ENCODE results near the gene NSDHL. TPM values are rescaled to one million over a fixed set of nuclear protein-coding genes. Genes with fewer than 3 reads are reported as not detected.
"Not testable (repeated sequence)": the region's sequence is repeated elsewhere in the genome, so short reads cannot be mapped to it uniquely, and the experiment has no call there.

The NSDHL gene
- 19.7 TPM for polyA plus RNA-seq
- long read RNA-seq, donor 1, partial matches to known transcripts = 0 of 4 reads
- long read RNA-seq, donor 1, other reads (novel, unspliced or antisense) = 0 of 4 reads
- long read RNA-seq, donor 2, transcript NSDHL-201 (8 exons, 1,929 nt) = major isoform, 7 of 12 reads
- long read RNA-seq, donor 2, partial matches to known transcripts = 5 of 12 reads
- long read RNA-seq, donor 2, other reads (novel, unspliced or antisense) = 0 of 12 reads
- long read RNA-seq, donor 3, transcript NSDHL-201 (8 exons, 1,929 nt) = major isoform, 10 of 16 reads
- long read RNA-seq, donor 3, partial matches to known transcripts = 6 of 16 reads
- long read RNA-seq, donor 3, other reads (novel, unspliced or antisense) = 0 of 16 reads
- long read RNA-seq, donor 4 = 0 reads
- long read RNA-seq, donor 5, partial matches to known transcripts = 0 of 2 reads
- long read RNA-seq, donor 5, other reads (novel, unspliced or antisense) = 0 of 2 reads
- long read RNA-seq, donor 6, transcript NSDHL-201 (8 exons, 1,929 nt) = major isoform, 7 of 9 reads
- long read RNA-seq, donor 6, partial matches to known transcripts = 0 of 9 reads
- long read RNA-seq, donor 6, other reads (novel, unspliced or antisense) = 0 of 9 reads
- long read RNA-seq, donor 7, partial matches to known transcripts = 0 of 5 reads
- long read RNA-seq, donor 7, other reads (novel, unspliced or antisense) = 0 of 5 reads
- long read RNA-seq, donor 8, transcript NSDHL-201 (8 exons, 1,929 nt) = major isoform, 7 of 7 reads
- long read RNA-seq, donor 8, partial matches to known transcripts = 0 of 7 reads
- long read RNA-seq, donor 8, other reads (novel, unspliced or antisense) = 0 of 7 reads
- long read RNA-seq, donor 9, partial matches to known transcripts = 0 of 4 reads
- long read RNA-seq, donor 9, other reads (novel, unspliced or antisense) = 0 of 4 reads
- long read RNA-seq, donor 10, transcript NSDHL-201 (8 exons, 1,929 nt) = major isoform, 5 of 5 reads
- long read RNA-seq, donor 10, partial matches to known transcripts = 0 of 5 reads
- long read RNA-seq, donor 10, other reads (novel, unspliced or antisense) = 0 of 5 reads
- long read RNA-seq, donor 11, partial matches to known transcripts = 0 of 5 reads
- long read RNA-seq, donor 11, other reads (novel, unspliced or antisense) = 0 of 5 reads

DNA sequence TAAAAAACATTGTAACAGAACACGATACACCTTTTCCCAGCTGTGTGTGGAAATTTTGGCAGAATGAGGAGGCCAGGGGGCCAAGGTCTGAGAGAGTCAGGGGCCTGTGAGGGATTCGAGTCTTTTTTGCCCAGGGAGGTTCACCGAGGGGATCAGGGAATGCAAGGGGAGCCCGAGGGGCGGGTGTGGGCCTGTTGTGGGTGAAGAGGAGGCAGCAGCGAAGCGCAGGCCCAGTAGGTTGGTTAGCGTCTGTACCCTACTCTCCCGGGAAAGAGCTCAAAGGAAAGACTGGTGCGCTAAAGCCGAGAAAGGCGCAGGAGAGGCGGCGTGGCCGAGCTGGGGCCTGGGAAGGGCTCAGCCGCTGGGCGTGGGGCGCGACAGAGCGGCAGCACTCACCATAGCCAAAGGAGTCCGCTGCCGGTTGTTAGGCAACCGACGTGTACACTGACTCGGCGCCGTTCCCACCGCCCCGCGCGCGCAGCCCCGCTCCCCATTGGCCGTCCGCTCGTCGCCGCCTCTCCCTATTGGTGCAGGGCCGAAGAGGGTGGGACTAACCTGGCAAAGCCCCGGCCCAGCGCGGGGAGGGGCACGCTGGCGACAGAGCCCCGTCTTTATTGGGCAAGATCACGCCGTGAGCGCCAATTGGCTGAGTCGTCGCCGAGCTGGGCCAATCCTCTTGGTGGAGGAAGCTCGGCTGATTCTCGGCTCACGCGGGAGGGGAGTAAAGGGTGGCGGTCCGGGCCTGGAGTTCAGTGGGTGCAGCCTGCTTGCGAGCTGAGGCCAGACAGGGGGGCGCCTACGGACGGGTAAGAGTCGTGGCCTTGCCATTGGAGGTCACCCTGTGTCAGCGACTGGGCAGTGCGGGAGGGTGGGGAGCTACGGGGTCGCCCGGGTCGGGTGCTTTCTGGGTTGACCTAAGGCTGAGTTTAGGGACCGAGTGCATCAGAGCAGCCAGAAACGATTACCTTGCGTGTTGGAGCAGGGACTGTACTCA, at the start of gene NSDHL, which contains the start of gene CETN2:
TSS of gene NSDHL (plus strand) at position 752 of the 994 bp plus-strand sequence. CDS start 15,262 bp downstream, outside the sequence.
TSS of gene CETN2 (minus strand) at position 446 of the 994 bp plus-strand sequence. CDS start at position 399, 47 bp downstream.
- H3K9me3 ChIP-seq (ENCODE audit: control insufficient read depth, low read depth, low read length) = no peaks in the 10 kb centered on the region
- no peaks in the 10 kb centered on the region for H3K27me3 ChIP-seq (ENCODE audit: control insufficient read depth, insufficient read depth, low read length)
- H3K36me3 ChIP-seq (ENCODE audit: control insufficient read depth, insufficient read depth, low read length) = peaks cover 9% of the 10 kb centered on the region
- peaks cover 8% of the 10 kb centered on the region for H3K4me1 ChIP-seq (ENCODE audit: control insufficient read depth, insufficient read depth, low read length)
- H3K4me3 ChIP-seq (ENCODE audit: low read length) = peak within 1 kb of the TSS; percentile 65
- DNase-seq = peak; percentile 95 to 97
- peak within 1 kb of the TSS; percentile 47 for H3K27ac ChIP-seq (ENCODE audit: low read length)
- no CpG with 5 or more reads among the region's 71 CpGs for WGBS (ENCODE audit: insufficient coverage, low lambda C conversion rate)

DNA sequence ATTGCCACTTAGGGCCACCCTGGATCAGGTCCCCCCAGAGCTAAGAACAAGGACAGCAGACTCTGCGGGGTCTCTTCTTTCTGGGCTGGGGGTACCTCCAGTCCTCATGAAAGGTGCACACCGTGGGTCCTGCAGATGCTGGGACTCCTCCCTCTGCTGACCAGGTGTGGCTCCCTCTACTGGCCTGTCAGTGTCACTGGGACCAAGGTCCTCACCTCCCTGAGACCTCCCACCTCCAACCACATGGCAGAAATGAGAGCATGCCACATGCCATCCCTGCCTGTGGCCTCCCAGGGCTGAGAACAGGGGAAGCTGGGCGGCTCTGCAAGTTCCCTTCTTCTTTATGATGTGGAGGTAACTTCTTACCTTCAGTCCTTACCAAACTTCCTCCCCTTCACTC, 43.8 kb upstream of the NSDHL start:
- WGBS (ENCODE audit: insufficient coverage, low lambda C conversion rate) = no CpG with 5 or more reads among the region's 3 CpGs
- not testable (repeated sequence) for DNase-seq

DNA sequence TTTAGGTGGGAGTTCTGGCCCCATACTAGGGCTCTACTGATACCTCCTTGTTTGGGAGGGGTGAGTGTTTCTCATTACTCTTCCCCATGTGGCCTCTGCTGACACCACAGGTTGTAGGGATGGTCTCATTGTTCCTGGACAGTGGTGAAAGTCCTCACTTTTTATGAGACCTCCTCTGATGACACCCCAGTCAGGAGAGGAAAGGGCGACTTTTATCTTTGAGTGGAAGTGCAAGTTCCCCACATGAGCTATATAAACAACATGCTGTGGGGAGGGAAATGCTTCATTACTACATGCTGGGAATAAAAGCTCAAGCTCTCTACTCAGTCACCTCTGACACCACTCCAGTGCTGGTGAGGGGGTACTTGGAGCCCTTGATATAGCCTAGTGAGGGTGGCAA, 31.9 kb upstream of the NSDHL start:
- no peaks in the 10 kb centered on the region for H3K27me3 ChIP-seq (ENCODE audit: control insufficient read depth, insufficient read depth, low read length)
- H3K27ac ChIP-seq (ENCODE audit: low read length) = no peak overlapping the region
- no CpG with 5 or more reads among the region's 1 CpG for WGBS (ENCODE audit: insufficient coverage, low lambda C conversion rate)
- H3K36me3 ChIP-seq (ENCODE audit: control insufficient read depth, insufficient read depth, low read length) = no peaks in the 10 kb centered on the region
- DNase-seq = peak in 1 of 2 donors; percentile 38
- H3K4me3 ChIP-seq (ENCODE audit: low read length) = no peak overlapping the region
- H3K9me3 ChIP-seq (ENCODE audit: control insufficient read depth, low read depth, low read length) = no peaks in the 10 kb centered on the region
- H3K4me1 ChIP-seq (ENCODE audit: control insufficient read depth, insufficient read depth, low read length) = no peaks in the 10 kb centered on the region

More for the DNA sequence above, 43.8 kb upstream of the NSDHL start:
- not testable (repeated sequence) for H3K36me3 ChIP-seq (ENCODE audit: control insufficient read depth, insufficient read depth, low read length); H3K27me3 ChIP-seq (ENCODE audit: control insufficient read depth, insufficient read depth, low read length); H3K4me1 ChIP-seq (ENCODE audit: control insufficient read depth, insufficient read depth, low read length); H3K4me3 ChIP-seq (ENCODE audit: low read length); H3K27ac ChIP-seq (ENCODE audit: low read length); H3K9me3 ChIP-seq (ENCODE audit: control insufficient read depth, low read depth, low read length)

DNA sequence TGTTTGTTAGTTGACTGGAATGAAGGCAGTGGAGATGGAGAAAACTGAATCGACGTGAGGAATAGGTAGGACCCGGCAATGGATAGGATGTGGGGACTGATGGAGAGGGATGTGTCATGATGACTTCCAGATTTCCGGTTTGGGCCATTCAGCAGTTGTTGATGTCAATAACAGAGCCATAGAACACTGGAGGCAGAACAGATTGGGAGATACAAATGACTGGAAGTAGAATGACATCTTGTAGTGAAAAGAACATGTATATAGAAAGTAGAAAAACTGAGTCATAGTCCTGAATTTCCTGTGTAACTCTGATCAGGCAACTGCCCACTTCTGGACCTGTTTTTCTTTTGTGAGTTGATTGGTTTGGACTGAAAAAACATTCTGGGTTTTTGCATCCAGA, 24.8 kb upstream of the NSDHL start:
- Histone ChIP-seq H3K27ac (ENCODE audit: low read length) (no peak overlapping the region), H3K4me3 (ENCODE audit: low read length) (no peak overlapping the region), H3K9me3 (ENCODE audit: control insufficient read depth, low read depth, low read length) (no peaks in the 10 kb centered on the region), H3K4me1 (ENCODE audit: control insufficient read depth, insufficient read depth, low read length) (no peaks in the 10 kb centered on the region), H3K36me3 (ENCODE audit: control insufficient read depth, insufficient read depth, low read length) (no peaks in the 10 kb centered on the region), H3K27me3 (ENCODE audit: control insufficient read depth, insufficient read depth, low read length) (no peaks in the 10 kb centered on the region)
- 92% methylated on average over 2 of the region's 4 CpGs for WGBS (ENCODE audit: insufficient coverage, low lambda C conversion rate)
- no peak for DNase-seq

DNA sequence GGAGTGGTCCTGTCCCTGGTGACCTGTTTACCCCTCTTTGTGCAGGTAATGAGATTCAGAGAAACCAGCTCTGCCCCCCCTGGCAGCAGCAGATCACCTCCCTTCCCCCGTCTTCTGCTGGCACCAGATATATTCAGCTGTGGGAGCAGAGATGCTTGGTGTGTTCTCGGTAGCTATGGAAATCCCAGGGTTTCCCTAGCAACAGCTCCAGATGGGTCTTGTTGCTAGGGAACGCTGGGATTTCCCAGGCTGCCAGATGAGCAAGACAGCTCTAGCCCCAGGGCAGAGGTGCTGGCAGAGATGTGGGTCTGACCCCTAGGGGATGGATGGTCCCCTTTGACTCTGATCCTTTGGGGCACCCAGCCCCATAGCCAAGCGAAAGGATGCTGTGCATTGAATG, 20.5 kb upstream of the NSDHL start:
- Histone ChIP-seq H3K27me3 (ENCODE audit: control insufficient read depth, insufficient read depth, low read length) (no peaks in the 10 kb centered on the region), H3K4me3 (ENCODE audit: low read length) (no peak overlapping the region), H3K4me1 (ENCODE audit: control insufficient read depth, insufficient read depth, low read length) (peaks cover 3% of the 10 kb centered on the region), H3K27ac (ENCODE audit: low read length) (no peak overlapping the region), H3K9me3 (ENCODE audit: control insufficient read depth, low read depth, low read length) (no peaks in the 10 kb centered on the region), H3K36me3 (ENCODE audit: control insufficient read depth, insufficient read depth, low read length) (no peaks in the 10 kb centered on the region)
- WGBS (ENCODE audit: insufficient coverage, low lambda C conversion rate) = no CpG with 5 or more reads among the region's 4 CpGs
- DNase-seq = no peak

DNA sequence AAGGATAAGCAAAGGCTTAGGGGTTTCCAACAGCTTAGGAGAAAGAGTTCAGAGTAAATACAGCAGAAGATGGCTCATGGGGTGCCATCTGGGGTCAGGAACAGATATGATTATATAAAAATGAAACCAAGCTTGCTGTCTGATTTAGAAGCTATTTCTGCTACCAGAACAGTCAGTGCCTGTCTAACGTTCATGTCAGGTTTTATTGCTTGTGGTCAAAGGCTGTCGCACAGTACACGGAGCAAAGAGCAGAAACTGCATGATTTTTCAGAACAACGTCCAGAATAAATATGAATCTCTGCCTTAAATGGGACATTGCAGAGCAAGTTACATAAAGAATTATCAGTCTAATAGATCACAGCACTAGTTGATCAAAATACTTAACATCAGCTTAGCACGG, 17.7 kb upstream of the NSDHL start:
- no peaks in the 10 kb centered on the region for H3K36me3 ChIP-seq (ENCODE audit: control insufficient read depth, insufficient read depth, low read length)
- peak overlapping the region; percentile 53 for H3K27ac ChIP-seq (ENCODE audit: low read length)

DNA sequence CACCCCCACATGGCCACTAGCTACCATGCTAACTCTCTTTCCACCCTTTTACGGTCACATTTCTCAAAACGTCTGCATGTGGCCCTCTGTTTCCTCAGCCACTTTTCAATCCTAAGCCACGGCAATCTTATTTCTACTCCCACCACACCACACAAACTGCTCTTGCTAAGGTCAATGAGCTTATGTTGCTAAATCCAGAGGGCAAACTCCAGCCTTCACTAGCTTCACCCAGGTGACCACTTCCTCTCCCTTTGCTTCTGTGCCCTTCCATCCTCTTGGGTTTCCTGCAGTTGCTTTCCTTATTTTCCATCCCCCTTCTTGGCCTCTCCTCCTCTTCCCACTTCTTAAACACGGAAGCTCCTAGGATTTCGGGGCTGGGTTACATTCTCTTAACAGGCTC, 16.8 kb upstream of the NSDHL start:
- Histone ChIP-seq H3K27ac (ENCODE audit: low read length) (peak overlapping the region; percentile 53), H3K27me3 (ENCODE audit: control insufficient read depth, insufficient read depth, low read length) (no peaks in the 10 kb centered on the region), H3K4me1 (ENCODE audit: control insufficient read depth, insufficient read depth, low read length) (peaks cover 7% of the 10 kb centered on the region), H3K4me3 (ENCODE audit: low read length) (no peak overlapping the region), H3K9me3 (ENCODE audit: control insufficient read depth, low read depth, low read length) (no peaks in the 10 kb centered on the region), H3K36me3 (ENCODE audit: control insufficient read depth, insufficient read depth, low read length) (no peaks in the 10 kb centered on the region)
- DNase-seq = no peak
- no CpG with 5 or more reads among the region's 5 CpGs for WGBS (ENCODE audit: insufficient coverage, low lambda C conversion rate)

More for the DNA sequence above, 17.7 kb upstream of the NSDHL start:
- H3K4me3 ChIP-seq (ENCODE audit: low read length) = peak overlapping the region; percentile 4
- no peaks in the 10 kb centered on the region for H3K27me3 ChIP-seq (ENCODE audit: control insufficient read depth, insufficient read depth, low read length)
- no CpG with 5 or more reads among the region's 5 CpGs for whole genome bisulfite sequencing (ENCODE audit: insufficient coverage, low lambda C conversion rate)
- H3K4me1 ChIP-seq (ENCODE audit: control insufficient read depth, insufficient read depth, low read length) = peaks cover 7% of the 10 kb centered on the region
- peak; percentile 59 to 76 for DNase-seq
- no peaks in the 10 kb centered on the region for H3K9me3 ChIP-seq (ENCODE audit: control insufficient read depth, low read depth, low read length)

DNA sequence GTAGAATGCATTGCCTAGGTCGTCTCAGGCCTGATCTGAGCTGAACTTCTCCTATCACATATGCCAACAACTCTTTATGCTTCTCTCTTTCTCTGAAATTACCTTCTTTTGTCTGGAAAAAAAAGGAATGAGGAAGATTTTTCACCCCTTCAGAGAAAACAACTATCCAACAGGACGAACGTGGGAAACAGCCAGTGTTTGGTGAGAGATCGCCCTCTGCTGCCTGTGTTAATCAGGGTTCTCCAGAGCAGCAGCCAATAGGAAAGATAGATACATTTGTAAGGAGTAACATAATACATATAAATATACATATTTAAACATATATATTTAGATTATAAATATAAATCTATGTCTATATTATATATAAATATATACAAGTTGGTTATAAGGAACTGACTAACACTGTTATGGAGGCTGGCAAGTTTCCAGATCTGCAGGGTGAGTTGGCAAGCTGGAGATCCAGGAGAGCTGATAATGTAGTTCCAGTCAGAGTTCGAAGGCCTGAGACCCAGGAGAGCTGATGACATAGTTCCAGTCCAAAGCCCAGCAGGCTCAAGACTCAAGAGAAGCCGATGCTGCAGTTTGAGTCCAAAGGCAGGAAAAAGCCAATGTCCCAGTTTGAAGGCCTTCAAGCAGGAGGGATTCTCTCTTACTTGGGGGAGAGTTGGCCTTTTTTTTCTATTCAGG, 13.6 kb upstream of the NSDHL start:
- Histone ChIP-seq H3K4me3 (ENCODE audit: low read length) (no peak overlapping the region), H3K36me3 (ENCODE audit: control insufficient read depth, insufficient read depth, low read length) (no peaks in the 10 kb centered on the region), H3K27ac (ENCODE audit: low read length) (peak overlapping the region; percentile 15), H3K9me3 (ENCODE audit: control insufficient read depth, low read depth, low read length) (no peaks in the 10 kb centered on the region), H3K4me1 (ENCODE audit: control insufficient read depth, insufficient read depth, low read length) (peaks cover 7% of the 10 kb centered on the region), H3K27me3 (ENCODE audit: control insufficient read depth, insufficient read depth, low read length) (no peaks in the 10 kb centered on the region)
- WGBS (ENCODE audit: insufficient coverage, low lambda C conversion rate) = no CpG with 5 or more reads among the region's 6 CpGs
- DNase-seq = peak in 1 of 2 donors; percentile 52

DNA sequence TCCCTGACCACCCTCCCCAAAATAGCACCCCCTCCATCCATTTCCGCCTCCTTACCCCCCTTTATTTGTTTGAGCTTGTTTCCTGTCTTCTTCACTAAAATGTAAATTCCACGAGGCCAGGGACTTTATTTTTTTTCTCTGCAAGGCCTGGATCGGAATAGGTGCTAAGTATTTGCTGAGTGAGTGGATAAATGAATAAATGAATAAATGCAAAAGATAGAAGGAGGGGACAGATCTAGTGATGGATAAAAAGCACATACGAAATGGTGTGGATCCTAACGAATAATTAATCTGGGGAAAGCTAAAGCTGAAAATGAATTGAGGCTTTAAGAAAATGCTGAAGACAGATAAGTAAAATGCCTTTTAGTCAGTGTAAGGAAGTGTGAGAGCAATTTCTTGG, 12.5 kb upstream of the NSDHL start:
- no peak for DNase-seq
- Histone ChIP-seq H3K4me3 (ENCODE audit: low read length) (no peak overlapping the region), H3K4me1 (ENCODE audit: control insufficient read depth, insufficient read depth, low read length) (peaks cover 7% of the 10 kb centered on the region), H3K36me3 (ENCODE audit: control insufficient read depth, insufficient read depth, low read length) (no peaks in the 10 kb centered on the region), H3K9me3 (ENCODE audit: control insufficient read depth, low read depth, low read length) (no peaks in the 10 kb centered on the region), H3K27me3 (ENCODE audit: control insufficient read depth, insufficient read depth, low read length) (no peaks in the 10 kb centered on the region), H3K27ac (ENCODE audit: low read length) (no peak overlapping the region)
- no CpG with 5 or more reads among the region's 5 CpGs for WGBS (ENCODE audit: insufficient coverage, low lambda C conversion rate)

Data from large intestine (tissue), 12 donors.